HG02885 (cell line): Measurements from ENCODE around the gene NIM1K.
"Not testable (repeated sequence)": the region's sequence is repeated elsewhere in the genome, so short reads cannot be mapped to it uniquely, and the experiment has no call there.

Experiments
- ATAC-seq: cut with Tn5 transposase; IDR thresholded peaks from one replicate; pipeline ENCODE4 v1.9.1; 2021; ENCODE audit warnings: mild to moderate bottlenecking; ENCODE audit not compliant: unreplicated experiment, poor library complexity

NIM1K gene

GRCh38 chr5:43191740-43192557 lies at the start of gene NIM1K:
Gene NIM1K (plus strand): TSS chr5:43192225. CDS start chr5:43245776, 53,551 bp downstream.
- ATAC-seq = peak; percentile 82

DNA sequence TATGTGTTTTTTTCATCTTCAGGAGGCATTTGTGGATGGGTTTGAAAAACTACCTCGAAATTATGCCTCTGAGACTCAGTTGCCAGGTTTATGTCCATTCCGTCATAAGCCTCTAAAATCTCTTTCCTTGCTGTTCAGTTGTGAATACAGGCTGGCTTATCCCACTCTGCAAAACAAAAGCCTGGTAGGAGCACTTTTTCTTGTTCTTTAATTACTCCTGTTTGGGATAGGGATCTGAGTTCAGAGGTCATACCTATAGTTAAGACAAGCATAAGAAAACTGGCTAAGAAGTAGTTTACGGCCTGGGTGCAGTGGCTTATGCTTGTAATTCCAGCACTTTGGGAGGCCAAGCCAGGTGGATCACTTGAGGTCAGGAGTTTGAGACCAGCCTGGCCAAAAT lies 47.0 kb upstream of the NIM1K start:
- no peak for ATAC-seq

- no peak for ATAC-seq
These were observed 45.1 kb upstream of the NIM1K start for GRCh38 chr5:43146958-43147357.

GRCh38 chr5:43148417-43148816 lies 43.6 kb upstream of the NIM1K start:
- ATAC-seq = no peak

DNA sequence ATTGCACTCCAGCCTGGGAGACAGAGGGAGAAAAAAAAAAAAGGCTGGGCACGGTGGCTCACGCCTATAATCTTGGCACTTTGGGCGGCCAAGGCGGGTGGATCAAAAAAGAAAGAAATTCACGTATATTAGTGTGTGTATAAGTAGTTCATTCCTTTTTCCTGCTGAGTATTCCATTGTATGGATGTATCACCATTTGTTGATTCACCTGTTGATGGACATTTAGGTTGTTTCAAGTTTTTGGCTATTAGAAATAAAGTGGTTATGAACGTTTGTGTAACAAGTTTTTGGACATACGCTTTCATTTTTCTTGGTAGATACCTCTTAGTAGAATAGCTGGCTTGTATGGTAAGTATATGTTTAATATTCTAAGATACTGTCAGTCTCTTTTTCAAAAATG lies 42.8 kb upstream of the NIM1K start:
- ATAC-seq = no peak

- no peak for ATAC-seq
These were observed 42.0 kb upstream of the NIM1K start for GRCh38 chr5:43150075-43150474.

DNA sequence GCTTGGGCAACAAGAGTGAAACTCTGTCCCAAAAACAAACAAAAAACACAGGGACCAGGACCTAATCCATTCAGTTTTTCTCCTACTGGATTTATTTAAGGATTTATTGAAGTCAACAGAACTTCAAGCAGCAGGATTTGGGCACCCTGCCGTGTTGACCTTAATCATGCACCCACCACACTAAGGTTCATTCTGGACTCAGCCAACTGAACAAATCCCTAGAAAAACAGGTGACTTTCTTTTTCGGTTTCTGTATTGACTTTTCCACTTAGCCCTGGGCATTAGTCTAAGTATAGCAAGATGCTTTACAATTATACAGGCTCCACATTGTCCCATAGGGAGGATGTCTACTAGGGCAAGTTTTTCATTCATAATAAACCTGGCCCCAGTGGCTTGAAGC lies 41.3 kb upstream of the NIM1K start:
- no peak for ATAC-seq

DNA sequence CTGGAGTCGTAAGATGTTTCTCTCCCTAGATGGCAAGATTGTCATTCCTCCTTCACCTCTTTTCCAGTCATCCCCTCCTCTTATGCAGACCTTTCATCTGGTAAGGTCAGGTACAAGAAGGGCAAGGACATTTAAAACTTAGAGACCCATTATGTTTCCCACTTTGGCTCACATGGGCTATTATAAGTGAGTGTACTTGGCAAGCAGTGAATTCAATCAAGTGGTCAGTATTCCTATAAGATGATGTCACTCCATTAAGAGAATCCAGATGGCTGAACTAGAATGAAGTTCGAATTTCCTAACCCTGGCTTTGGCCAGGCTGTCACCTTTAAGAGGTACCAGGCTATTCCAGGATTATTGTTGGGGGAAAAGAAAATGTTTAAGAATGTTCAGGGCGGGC lies 39.1 kb upstream of the NIM1K start:
- no peak for ATAC-seq

DNA sequence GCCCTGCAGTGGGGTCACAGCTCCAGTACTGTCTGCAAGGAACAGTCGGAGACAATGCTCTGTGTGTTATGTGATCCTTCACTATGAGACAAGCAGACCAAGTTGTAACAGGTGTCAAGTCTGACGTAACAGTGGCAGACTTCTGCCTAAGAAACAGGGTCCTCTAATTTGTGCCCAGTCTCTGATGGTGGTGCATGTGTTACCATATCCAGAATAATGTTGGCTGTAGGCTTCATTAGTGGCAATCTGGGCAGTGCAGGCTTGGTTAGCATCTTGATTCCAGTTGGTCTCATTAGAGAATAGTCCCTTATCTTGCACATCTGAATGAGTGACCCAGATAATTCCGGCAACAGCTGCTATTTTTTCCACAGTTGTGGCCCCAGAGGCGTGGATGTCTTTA lies 37.6 kb upstream of the NIM1K start:
- no peak for ATAC-seq

- no peak for ATAC-seq
These were observed 36.5 kb upstream of the NIM1K start for GRCh38 chr5:43155394-43156096.

DNA sequence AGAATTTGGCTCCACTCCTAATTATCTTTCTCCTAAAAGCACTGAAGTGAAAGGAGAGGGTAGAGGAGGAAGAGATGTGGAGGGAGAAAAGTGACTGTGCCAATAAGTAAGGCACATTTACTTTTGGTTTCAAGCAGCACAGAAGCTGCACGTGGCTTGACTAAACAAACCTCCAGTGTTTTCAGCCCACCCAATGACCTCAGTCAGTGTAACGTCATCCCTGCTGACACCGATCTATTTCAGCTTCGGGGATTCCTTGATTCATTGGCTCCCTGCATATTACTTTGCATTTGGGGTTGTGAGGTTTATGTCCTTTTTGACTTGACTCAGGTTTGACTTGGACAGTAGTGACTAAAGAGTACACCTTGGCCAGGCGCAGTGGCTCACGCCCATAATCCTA lies 35.6 kb upstream of the NIM1K start:
- peak; percentile 85 for ATAC-seq

DNA sequence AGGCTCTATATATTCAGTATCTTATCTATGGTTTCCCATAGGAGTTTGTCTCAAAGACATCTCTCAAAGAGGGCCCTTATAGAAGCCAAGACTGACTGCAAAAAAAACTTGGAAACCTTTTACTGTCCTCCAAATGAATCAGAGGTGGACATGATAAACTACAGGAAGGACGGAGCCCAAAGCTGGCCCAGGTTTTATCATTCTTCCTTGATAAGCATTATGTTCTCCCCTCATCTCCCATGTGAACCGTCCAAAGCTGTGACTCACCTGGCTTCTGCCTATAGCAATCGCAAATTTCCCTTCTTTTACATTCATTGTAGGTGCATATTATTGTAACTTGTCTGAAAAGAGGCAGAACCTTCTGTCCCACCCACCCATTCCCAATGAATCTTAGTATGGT lies 35.0 kb upstream of the NIM1K start:
- no peak for ATAC-seq

DNA sequence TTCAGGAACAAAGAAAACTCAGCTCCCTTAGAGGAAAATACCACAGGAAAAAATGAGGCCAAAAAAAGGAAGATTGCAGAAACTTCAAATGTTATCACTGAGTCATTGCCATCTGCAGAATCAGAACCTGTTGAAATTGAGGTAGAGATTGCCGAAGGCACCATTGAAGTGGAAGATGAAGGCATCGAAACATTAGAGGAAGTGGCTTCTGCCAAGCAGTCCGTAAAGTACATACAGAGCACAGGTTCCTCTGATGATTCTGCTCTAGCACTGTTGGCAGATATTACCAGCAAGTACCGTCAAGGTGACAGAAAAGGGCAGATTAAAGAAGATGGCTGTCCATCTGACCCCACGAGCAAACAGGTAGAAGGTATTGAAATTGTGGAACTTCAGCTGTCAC lies 30.8 kb upstream of the NIM1K start:
- ATAC-seq = no peak

DNA sequence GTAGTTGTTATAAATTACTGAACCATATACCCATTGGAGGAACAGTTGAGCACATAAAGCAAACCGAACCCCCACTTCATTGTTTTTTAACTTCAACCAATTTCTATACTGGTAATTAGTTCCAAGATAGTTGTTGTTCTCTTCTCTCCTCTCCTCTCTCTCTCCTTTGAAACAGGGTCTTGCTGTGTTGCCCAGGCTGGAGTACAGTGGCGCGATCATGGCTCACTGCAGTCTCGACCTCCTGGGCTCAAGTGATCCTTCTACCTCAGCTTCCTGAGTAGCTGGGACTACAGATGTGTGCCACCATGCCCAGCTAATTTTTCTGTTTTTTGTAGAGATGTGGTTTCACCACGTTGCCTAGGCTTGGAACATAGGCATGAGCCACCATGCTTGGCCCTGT lies 27.2 kb upstream of the NIM1K start:
- not testable (repeated sequence) for ATAC-seq

DNA sequence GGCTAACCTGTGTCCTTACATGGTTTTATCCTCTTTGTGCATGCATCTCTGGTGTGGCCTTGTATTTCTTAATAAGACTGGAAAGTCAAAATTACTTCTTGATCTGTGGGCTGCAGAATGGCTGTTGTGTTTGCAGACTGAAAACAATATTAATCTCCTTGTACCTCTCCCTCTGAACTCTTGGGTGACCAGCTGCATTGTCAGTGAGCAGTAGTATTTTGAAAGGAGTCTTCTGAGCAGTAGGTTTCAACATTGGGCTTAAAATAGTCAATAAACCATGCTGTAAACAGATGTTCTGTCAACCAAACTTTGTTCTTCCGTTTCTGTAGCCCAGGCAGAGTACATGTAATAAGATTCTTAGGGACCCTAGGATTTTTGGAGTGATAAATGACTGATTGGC lies 26.7 kb upstream of the NIM1K start:
- no peak for ATAC-seq

DNA sequence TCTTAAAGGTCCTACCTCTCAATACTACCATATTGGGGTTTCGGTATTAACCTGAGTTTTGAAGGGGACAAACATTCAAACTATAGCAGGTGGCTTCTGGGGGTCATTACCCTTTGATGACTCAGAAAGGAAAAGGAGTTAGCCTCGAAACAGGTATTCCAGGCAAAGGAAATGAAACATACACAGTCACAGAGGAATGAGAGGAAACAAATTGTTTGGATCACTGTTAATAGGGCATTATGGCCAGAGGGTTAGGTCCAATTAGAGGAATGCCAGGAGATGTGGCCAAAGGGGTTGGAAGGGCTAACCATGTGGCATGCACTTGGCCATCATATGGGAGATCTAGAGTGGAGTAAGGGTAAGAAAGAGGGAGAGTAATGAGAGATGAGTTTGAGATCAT lies 23.9 kb upstream of the NIM1K start:
- ATAC-seq = no peak

- ATAC-seq = no peak
These were observed 20.6 kb upstream of the NIM1K start for GRCh38 chr5:43171451-43171850.

- no peak for ATAC-seq
These were observed 20.1 kb upstream of the NIM1K start for GRCh38 chr5:43171926-43172325.

GRCh38 chr5:43172779-43173178 lies 19.2 kb upstream of the NIM1K start:
- ATAC-seq = no peak

GRCh38 chr5:43174586-43174985 lies 17.4 kb upstream of the NIM1K start:
- ATAC-seq = no peak

DNA sequence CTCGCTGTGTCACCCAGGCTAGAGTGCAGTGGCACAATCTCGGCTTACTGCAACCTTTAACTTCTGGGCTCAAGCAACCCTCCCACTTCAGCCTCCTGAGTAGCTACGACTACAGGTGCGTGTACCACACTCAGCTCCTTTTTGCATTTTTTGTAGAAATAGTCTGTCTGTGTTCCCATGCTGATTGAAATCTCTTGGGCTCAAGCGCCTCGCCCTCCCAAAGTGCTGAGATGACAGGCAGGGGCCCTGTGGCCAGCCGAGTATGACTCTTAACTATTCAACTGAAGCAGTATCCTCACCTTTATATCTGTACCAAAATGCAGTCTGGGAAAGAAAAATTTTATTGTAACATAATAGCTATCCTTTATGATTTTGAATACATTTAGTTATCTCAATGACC lies 12.2 kb upstream of the NIM1K start:
- no peak for ATAC-seq

DNA sequence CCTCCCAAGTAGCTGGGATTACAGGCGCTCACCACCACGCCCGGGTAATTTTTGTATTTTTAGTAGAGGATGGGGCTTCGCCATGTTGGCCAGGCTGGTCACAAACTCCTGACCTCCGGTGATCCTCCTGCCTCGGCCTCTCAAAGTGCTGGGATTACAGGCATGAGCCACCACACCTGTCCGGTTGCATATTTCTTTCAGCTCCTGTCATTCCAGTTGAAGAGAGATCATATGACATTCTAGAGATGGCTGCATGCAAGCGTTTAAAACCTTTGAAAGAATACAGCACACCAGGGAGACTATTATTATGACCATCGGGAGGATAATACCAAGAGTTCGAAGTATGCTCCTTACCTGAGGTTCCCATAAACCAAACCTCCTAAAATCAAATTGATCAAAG lies 9.6 kb upstream of the NIM1K start:
- no peak for ATAC-seq
